ENCODE data around the gene HOXA10. TPM values are rescaled to one million over a fixed set of nuclear protein-coding genes. Genes with fewer than 3 reads are reported as not detected.

The HOXA10 gene
- total RNA-seq, 4 donors from 2014 or later, result 0.56 to 1.9 (median 1.2) TPM

DNA sequence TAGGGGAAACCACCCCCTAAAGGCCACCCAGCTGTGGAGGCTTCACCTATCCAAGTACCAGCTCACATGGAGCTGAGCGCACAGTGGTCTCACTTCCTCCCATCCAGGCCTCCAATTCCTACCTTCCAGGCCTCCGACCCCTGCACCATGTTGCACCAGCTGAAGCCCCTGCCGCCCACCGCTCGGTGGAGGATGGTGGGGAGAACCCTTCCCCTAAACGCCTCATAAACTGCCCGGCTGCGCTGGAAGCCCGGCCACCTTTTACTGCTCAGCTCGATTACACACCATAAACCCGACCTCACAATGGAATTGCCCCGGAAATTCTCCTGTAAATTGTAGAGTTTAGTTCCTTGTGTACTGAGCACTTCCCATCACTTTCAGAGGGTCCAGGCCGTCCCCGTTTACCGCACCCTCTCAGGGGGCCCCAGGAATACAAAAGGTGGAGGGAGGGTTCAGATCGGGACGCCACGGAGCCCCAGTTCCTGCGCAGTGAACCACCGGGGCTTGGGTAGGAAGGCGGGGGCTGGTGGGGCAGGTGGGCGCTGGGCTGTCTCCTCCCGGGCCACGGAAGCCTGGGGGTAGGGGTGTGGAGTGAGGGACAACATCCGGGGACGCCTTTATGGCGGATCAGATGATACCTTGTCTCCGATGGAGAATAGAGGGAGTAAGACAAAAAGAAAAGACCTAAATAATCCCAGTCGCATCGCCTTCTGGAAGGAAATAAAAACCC is 16.3 kb downstream of the HOXA10 start:
- DNase-seq (ENCODE audit: low spot score), result peak; percentile 15
- no peak for ATAC-seq (ENCODE audit: low FRiP score)
- TF ChIP-seq, protein P1, sequence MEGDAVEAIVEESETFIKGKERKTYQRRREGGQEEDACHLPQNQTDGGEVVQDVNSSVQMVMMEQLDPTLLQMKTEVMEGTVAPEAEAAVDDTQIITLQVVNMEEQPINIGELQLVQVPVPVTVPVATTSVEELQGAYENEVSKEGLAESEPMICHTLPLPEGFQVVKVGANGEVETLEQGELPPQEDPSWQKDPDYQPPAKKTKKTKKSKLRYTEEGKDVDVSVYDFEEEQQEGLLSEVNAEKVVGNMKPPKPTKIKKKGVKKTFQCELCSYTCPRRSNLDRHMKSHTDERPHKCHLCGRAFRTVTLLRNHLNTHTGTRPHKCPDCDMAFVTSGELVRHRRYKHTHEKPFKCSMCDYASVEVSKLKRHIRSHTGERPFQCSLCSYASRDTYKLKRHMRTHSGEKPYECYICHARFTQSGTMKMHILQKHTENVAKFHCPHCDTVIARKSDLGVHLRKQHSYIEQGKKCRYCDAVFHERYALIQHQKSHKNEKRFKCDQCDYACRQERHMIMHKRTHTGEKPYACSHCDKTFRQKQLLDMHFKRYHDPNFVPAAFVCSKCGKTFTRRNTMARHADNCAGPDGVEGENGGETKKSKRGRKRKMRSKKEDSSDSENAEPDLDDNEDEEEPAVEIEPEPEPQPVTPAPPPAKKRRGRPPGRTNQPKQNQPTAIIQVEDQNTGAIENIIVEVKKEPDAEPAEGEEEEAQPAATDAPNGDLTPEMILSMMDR (IDR thresholded peaks at IDR 0.05), result no peak

DNA sequence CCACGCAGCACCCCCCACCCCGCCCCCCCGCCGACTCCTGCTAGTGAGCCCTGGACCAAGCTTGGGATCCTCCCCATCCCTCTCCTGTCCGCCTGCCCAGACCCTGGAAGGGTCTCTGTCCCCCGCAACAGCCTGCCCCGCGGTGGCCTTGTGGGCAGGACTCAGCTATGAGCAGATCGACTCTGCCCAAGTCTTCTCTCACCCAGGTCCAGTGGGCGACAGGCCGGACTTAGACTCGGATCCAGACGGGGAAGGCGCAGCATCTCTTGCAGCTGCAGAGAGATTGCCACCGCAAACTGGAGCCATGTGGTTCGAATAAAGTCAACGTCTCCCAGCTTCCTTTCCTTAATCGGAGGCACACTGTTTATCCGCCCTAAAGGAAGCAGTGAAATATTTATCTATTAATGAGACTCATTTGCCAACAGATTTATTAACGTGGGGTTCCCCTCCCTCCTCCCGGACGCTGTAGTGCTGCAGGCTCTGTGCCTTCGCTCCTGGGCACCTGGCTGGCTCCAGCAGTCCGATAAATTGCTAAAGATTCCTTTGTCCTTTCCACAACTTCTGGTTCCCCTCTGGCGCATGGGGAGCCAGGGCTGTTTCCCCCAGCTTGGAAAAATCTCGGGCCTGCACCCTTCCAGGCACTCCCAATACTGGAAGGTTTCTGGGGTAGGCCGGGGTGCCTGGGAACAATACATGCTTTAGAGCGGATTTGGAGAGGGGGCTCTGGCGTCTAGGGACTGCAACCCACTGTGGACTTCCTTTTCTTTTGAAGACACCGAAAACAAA is 17.0 kb downstream of the HOXA10 start:
- ATAC-seq (ENCODE audit: low FRiP score) (no peak), DNase-seq (ENCODE audit: low spot score) (peak; percentile 20)
- TF ChIP-seq, protein P1 (IDR thresholded peaks at IDR 0.05), result no peak

DNA sequence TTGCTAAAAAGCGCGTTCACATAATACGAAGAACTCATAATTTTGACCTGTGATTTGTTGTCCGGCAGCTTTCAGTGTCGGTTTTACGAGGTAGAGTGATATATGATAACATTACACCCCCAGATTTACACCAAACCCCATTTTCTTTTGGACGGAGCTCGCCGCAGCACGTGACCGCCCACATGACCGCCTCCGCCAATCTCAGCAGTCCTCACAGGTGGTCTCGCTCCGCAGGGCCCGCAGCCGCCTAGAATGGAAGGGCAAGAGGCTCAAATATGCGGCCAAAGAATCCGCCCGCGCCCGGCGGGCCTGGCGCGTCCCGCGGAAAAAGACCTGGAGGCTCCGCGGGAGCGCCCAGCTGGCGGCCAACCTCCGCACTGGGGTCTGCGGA is 17.6 kb downstream of the HOXA10 start, which contains the start of gene HOXA7:
HOXA7 (minus strand) TSS at position 168 of the 391 bp plus-strand sequence; CDS start at position 38, 130 bp downstream.
- TF ChIP-seq, protein P1 (IDR thresholded peaks at IDR 0.05), result no peak
- DNase-seq (ENCODE audit: low spot score) (peak; percentile 39), ATAC-seq (ENCODE audit: low FRiP score) (peak; percentile 37)

DNA sequence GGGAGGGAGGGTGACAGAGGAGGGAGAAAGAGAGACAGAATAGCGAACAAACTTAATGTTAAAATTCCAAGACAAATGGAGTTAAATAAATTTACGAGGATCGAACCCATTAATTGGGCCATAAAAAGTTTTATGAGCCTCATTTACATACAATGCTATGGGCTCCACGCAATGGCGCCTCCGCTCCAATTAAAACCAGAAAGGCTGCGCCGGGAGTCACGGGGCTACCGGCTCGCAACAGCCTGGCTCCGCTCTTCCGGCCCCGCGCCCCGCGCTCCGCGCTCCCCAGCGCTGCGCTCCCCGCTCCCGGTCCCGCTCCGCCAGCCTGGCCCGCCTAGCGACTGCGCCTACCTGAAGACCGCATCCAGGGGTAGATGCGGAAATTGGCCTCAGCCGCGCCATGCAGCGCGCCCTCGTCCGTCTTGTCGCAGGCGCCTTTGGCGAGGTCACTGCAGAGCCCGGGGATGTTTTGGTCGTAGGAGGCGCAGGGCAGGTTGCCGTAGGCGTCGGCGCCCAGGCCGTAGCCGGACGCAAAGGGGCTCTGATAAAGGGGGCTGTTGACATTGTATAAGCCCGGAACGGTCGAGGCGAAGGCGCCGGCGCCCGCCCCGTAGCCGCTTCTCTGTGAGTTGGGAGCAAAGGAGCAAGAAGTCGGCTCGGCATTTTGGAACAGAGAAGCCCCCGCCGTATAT is 18.2 kb downstream of the HOXA10 start:
- DNase-seq (ENCODE audit: low spot score) (peak; percentile 21), ATAC-seq (ENCODE audit: low FRiP score) (peak; percentile 4)
- TF ChIP-seq, protein P1 (IDR thresholded peaks at IDR 0.05), result no peak

DNA sequence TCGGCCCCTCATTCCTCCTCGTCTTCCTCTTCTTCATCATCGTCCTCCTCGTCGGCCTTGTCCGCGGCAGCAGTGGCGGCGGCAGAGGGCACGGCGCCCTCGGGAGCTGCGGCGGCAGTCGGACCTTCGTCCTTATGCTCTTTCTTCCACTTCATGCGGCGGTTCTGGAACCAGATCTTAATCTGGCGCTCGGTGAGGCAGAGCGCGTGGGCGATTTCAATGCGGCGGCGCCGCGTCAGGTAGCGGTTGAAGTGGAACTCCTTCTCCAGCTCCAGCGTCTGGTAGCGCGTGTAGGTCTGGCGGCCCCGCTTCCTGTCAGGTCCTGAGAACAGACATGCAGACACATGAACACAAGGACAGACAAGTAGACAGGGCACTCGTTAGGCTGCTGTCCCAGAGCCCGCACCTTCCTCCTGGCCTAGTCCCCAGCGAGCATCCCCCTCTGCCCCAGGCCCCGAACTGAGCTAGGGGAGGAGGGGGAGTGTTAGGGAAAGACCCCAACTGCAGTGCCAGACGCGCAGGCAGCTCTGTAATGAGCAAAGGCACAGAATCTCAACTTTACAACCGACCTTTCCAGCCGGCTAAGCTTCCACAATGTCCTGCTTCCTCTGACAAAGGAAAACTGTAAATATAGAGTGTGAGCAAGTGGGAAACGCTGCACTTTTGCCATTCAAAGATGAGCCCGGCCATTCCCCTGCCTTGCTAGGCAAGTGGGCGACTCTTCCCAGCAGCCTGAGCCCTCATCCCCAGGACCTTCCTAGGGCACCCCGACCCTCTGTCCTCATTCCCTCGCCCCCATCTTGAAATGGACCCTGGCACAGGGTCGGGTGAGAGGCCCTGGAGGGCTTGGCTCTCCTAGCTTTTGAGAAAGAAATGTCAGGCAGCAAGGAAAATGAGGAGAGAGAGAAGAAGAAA is 19.0 kb downstream of the HOXA10 start:
- TF ChIP-seq, protein P1 (IDR thresholded peaks at IDR 0.05), result no peak
- DNase-seq (ENCODE audit: low spot score), result peak; percentile 22
- ATAC-seq (ENCODE audit: low FRiP score), result no peak

DNA sequence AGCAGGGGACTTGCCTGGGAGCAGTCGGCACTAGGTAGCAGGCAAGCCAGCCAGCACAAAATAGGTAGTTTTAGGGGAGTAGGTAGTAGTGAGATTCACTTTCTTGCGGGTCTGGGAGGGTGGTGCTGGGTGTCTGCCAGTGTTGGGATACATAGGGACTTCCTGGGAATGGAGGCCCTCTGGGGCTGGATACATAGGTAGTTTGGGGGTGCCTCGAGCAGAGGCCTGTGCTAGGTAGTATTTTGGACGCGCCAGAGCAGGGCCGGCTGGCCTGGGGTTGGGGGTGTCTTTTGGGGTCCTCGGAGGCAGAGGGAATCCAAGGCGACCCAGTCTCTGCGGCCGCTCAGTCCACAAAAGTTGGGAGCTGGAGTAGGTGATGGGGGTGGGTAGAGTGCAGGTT is 19.8 kb downstream of the HOXA10 start:
- TF ChIP-seq, protein P1 (IDR thresholded peaks at IDR 0.05), result no peak
- ATAC-seq (ENCODE audit: low FRiP score) (no peak), DNase-seq (ENCODE audit: low spot score) (peak; percentile 17)

Measured in omental fat pad (tissue), 4 donors.